NT2/D1 (cell line): ENCODE measurements around the gene AGPS.
"Not testable (repeated sequence)": the region's sequence is repeated elsewhere in the genome, so short reads cannot be mapped to it uniquely, and the experiment has no call there.

Experiments used
- DNase-seq: peaks from one replicate; pipeline ENCODE4 v3.0.0-alpha.2; 2011; ENCODE audit warnings: low read depth, low spot score
- H3K27me3 ChIP-seq: 2 replicates; pipeline ENCODE4 v1.6.0; 2011; ENCODE audit warnings: mild to moderate bottlenecking; ENCODE audit not compliant: insufficient read length, insufficient read depth
- H3K36me3 ChIP-seq: 2 replicates; pipeline ENCODE4 v1.6.1; 2011; ENCODE audit warnings: mild to moderate bottlenecking, low read length, mixed read lengths; ENCODE audit not compliant: insufficient read depth, insufficient read length
- H3K4me1 ChIP-seq: 2 replicates; pipeline ENCODE4 v1.5.1; 2011; ENCODE audit not compliant: insufficient read depth, insufficient read length
- H3K4me3 ChIP-seq: 2 replicates; pipeline ENCODE4 v1.5.1; 2011; ENCODE audit warnings: low read depth; ENCODE audit not compliant: insufficient read length
- H3K9ac ChIP-seq: 2 replicates; pipeline ENCODE4 v1.6.0; 2011; ENCODE audit warnings: low read depth; ENCODE audit not compliant: insufficient read length
- H3K9me3 ChIP-seq: 2 replicates; pipeline ENCODE4 v1.5.1; 2011; ENCODE audit warnings: mild to moderate bottlenecking, low read length; ENCODE audit not compliant: insufficient read depth
- SUZ12 ChIP-seq: IDR thresholded peaks from 2 replicates; pipeline ENCODE4 v1.6.1; 2011; ENCODE audit not compliant: insufficient read length, insufficient read depth; ENCODE audit errors: extremely low read depth
- YY1 ChIP-seq: IDR thresholded peaks from 2 replicates; pipeline ENCODE4 v1.6.1; 2011; ENCODE audit not compliant: insufficient read length, insufficient read depth
- ZNF274 ChIP-seq: IDR thresholded peaks from 2 replicates; pipeline ENCODE4 v1.6.1; 2011; ENCODE audit warnings: mild to moderate bottlenecking, low read depth, low read length

AGPS gene

GRCh38 chr2:177352441-177353186 is 40.0 kb upstream of the AGPS start:
- no peak for TF ChIP-seq SUZ12
- TF ChIP-seq ZNF274 = no peak
- no peak for TF ChIP-seq YY1
- H3K36me3 ChIP-seq = no peaks in the 10 kb centered on the region
- H3K4me3 ChIP-seq = no peak overlapping the region
- no peaks in the 10 kb centered on the region for H3K4me1 ChIP-seq
- H3K27me3 ChIP-seq = no peaks in the 10 kb centered on the region
- no peak for DNase-seq
- no peak overlapping the region for H3K9ac ChIP-seq
- no peaks in the 10 kb centered on the region for H3K9me3 ChIP-seq

DNA sequence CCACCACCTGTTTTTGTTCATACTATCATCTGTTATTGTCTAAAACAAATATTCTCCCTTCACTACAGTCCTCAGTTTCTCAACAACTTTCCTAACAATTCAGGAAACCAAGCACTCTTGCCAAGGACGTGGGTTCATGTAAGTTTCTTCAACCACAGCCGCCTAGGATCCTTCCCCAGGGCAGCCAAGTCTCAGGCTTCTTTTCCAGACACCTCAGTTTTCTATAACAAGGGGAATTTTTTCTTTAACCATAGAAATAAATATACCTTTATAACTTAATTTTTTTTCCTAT is 39.4 kb upstream of the AGPS start:
- H3K36me3 ChIP-seq = no peaks in the 10 kb centered on the region
- no peak for DNase-seq
- H3K4me3 ChIP-seq = no peak overlapping the region
- TF ChIP-seq YY1 (no peak), SUZ12 (no peak), ZNF274 (no peak)
- H3K27me3 ChIP-seq = no peaks in the 10 kb centered on the region
- no peaks in the 10 kb centered on the region for H3K4me1 ChIP-seq
- H3K9me3 ChIP-seq = no peaks in the 10 kb centered on the region
- no peak overlapping the region for H3K9ac ChIP-seq

DNA sequence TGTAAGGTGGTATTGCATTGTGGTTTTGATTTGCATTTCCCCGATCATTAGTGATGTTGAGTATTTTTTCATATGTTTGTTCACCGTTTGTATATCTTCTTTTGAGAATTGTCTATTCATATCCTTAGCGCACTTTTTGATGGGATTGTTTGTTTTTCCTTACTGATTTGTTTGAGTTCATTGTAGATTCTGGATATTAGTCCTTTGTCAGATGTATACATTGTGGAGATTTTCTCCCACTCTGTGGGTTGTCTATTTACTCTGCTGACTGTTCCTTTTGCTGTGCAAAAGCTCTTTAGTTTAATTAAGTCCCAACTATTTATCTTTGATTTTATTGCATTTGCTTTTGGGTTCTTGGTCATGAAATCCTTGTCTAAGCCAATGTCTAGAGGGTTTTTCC is 38.0 kb upstream of the AGPS start:
- H3K4me1 ChIP-seq, H3K36me3 ChIP-seq, H3K27me3 ChIP-seq, H3K9me3 ChIP-seq, DNase-seq, H3K4me3 ChIP-seq, H3K9ac ChIP-seq: not testable (repeated sequence)

- Histone ChIP-seq H3K9me3 (no peaks in the 10 kb centered on the region), H3K4me1 (no peaks in the 10 kb centered on the region), H3K36me3 (no peaks in the 10 kb centered on the region), H3K27me3 (no peaks in the 10 kb centered on the region), H3K4me3 (no peak overlapping the region), H3K9ac (no peak overlapping the region)
- DNase-seq = no peak
- TF ChIP-seq SUZ12 (no peak), YY1 (no peak), ZNF274 (no peak)
These were observed 36.7 kb upstream of the AGPS start for GRCh38 chr2:177355874-177356273.

- TF ChIP-seq ZNF274 = no peak
- TF ChIP-seq YY1 = no peak
- no peak for DNase-seq
- H3K4me1 ChIP-seq = no peaks in the 10 kb centered on the region
These were observed 32.6 kb upstream of the AGPS start for GRCh38 chr2:177359836-177360595.

DNA sequence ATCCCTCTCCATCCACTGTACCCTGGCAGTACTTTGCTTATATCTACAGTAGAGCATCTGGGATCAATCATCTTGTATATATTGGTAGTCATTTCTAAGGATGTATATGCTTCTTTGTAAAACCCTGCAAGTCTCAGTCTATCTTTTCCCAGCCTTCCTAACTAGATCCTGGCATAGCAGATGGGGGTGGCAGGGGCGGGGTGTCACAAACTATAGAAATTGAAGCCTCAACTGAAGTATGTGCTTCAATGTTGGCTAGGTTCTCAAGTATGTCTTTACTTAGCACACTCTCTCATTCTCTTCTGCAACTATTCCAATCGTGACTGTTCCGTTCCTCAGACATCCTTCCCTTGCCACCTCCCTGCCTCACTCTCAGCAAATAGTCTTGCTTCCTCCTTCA is 30.1 kb upstream of the AGPS start:
- no peak overlapping the region for H3K9ac ChIP-seq
- H3K4me3 ChIP-seq = no peak overlapping the region
- no peaks in the 10 kb centered on the region for H3K4me1 ChIP-seq
- DNase-seq = no peak
- H3K27me3 ChIP-seq = no peaks in the 10 kb centered on the region
- TF ChIP-seq SUZ12 (no peak), ZNF274 (no peak), YY1 (no peak)
- no peaks in the 10 kb centered on the region for H3K36me3 ChIP-seq
- no peaks in the 10 kb centered on the region for H3K9me3 ChIP-seq

More at GRCh38 chr2:177359836-177360595, 32.6 kb upstream of the AGPS start:
- Histone ChIP-seq H3K36me3 (no peaks in the 10 kb centered on the region), H3K9me3 (no peaks in the 10 kb centered on the region), H3K9ac (no peak overlapping the region), H3K27me3 (no peaks in the 10 kb centered on the region), H3K4me3 (no peak overlapping the region)

DNA sequence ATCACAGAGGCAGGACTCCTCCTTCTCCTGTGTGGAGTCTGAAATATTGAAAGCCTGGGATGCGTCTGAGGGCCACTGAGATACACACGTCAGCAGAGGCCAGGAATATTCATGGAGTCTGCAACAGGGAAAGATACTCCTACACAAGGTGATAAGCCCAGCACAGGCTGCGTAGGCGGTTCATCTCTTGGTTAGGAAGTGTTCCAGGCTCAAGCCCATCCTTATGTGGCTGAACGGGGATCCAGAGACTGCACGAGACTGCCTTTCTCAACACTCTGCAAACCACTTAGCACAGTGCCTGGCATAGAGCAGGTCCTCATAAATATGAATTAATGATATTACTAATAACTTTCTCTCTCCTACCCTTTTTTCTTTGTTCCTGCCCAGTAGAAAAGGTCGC is 29.2 kb upstream of the AGPS start:
- Histone ChIP-seq H3K9me3 (no peaks in the 10 kb centered on the region), H3K27me3 (no peaks in the 10 kb centered on the region), H3K4me1 (no peaks in the 10 kb centered on the region), H3K36me3 (no peaks in the 10 kb centered on the region), H3K9ac (no peak overlapping the region), H3K4me3 (no peak overlapping the region)
- TF ChIP-seq YY1 (no peak), ZNF274 (no peak), SUZ12 (no peak)
- no peak for DNase-seq

GRCh38 chr2:177365764-177366163 is 26.8 kb upstream of the AGPS start:
- not testable (repeated sequence) for H3K27me3 ChIP-seq, H3K36me3 ChIP-seq, H3K9me3 ChIP-seq, H3K4me3 ChIP-seq, H3K9ac ChIP-seq, DNase-seq, H3K4me1 ChIP-seq

DNA sequence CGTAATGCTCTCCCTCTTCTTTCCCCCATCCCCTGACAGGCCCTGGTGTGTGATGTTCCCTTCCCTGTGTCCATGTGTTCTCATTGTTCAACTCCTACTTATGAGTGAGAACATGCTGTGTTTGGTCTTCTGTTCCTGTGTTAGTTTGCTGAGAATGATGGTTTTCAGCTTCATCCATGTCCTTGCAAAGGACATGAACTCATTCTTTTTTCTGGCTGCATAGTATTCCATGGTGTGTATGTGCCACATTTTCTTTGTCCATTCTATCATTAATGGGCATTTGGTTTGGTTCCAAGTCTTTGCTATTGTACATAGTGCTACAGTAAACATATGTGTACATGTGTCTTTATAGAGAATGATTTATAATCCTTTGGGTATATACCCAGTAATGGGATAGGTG is 24.6 kb upstream of the AGPS start:
- H3K4me3 ChIP-seq, H3K9ac ChIP-seq, H3K4me1 ChIP-seq, DNase-seq, H3K36me3 ChIP-seq, H3K27me3 ChIP-seq: not testable (repeated sequence)
- H3K9me3 ChIP-seq = 0 out of 2 replicates have a peak, but pooled peaks cover 10% of the 10 kb centered on the region
